AG09309 (cell line): ENCODE data around the gene RNF207.
A peak's percentile ranks its signal among the peaks of the same experiment; 100 is the strongest.
"Not testable (repeated sequence)": the region's sequence is repeated elsewhere in the genome, so short reads cannot be mapped to it uniquely, and the experiment has no call there.

Experiments used
- DNase-seq: peaks from one replicate; pipeline ENCODE4 v3.0.0-alpha.2; 2010; ENCODE audit warnings: low read depth
- H3K4me3 ChIP-seq: 2 replicates; pipeline ENCODE4 v1.5.1; 2011; ENCODE audit warnings: mild to moderate bottlenecking, low read depth, low read length, moderate library complexity; ENCODE audit not compliant: control insufficient read depth
- TF ChIP-seq, protein P1 (sequence below): IDR thresholded peaks from 2 replicates; pipeline ENCODE4 v1.5.1; 2011; ENCODE audit warnings: mild to moderate bottlenecking, low read depth, low read length, inconsistent platforms; ENCODE audit not compliant: insufficient read depth, control insufficient read depth; ENCODE audit errors: missing control alignments

RNF207 gene

DNA sequence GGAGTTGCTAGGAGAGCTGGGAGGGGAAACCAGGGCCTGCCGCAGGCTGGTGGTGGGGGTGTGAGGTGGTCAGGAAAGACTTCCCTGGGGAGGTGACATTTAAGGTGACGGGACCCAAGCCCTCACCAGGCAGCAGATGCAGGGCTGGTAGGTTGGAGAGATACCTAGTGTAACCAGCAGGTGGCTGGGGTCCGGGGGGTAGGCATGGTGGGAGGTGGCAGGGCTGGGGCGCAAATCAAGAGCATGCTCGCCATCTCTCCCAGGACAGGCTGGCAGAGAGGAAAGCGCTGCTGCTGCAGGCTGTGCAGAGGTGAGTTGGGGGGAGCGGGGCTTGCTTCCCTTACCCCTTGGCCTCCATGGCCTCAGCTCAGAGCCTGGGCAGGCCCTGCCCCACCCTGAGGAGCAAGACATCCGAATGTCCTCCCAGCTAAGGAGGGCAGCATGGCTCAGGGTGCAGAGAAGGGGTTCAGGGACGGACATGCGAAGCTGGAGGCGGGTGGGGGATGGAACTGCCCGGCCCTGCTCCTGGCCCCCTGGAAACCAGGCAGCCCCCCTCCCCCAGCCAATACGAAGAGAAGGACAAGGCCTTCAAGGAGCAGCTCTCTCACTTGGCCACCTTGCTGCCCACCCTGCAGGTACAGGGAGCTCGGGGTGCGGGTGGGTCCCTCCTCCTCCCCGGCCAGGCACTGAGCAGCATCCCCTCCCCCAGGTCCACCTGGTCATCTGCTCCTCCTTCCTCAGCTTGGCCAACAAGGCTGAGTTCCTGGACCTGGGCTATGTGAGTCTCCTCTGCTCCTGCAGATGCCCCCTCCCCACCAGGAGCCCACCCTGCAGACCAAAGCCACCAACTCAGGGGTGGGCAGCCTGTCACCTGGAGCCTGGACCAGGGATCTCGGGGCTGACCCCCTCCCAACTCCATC is 4.0 kb downstream of the RNF207 start:
- TF ChIP-seq, protein P1, sequence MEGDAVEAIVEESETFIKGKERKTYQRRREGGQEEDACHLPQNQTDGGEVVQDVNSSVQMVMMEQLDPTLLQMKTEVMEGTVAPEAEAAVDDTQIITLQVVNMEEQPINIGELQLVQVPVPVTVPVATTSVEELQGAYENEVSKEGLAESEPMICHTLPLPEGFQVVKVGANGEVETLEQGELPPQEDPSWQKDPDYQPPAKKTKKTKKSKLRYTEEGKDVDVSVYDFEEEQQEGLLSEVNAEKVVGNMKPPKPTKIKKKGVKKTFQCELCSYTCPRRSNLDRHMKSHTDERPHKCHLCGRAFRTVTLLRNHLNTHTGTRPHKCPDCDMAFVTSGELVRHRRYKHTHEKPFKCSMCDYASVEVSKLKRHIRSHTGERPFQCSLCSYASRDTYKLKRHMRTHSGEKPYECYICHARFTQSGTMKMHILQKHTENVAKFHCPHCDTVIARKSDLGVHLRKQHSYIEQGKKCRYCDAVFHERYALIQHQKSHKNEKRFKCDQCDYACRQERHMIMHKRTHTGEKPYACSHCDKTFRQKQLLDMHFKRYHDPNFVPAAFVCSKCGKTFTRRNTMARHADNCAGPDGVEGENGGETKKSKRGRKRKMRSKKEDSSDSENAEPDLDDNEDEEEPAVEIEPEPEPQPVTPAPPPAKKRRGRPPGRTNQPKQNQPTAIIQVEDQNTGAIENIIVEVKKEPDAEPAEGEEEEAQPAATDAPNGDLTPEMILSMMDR, result peak; percentile 18
- no peak for DNase-seq
- peak overlapping the region; percentile 25; the same call in 1 of the 2 replicates for H3K4me3 ChIP-seq

DNA sequence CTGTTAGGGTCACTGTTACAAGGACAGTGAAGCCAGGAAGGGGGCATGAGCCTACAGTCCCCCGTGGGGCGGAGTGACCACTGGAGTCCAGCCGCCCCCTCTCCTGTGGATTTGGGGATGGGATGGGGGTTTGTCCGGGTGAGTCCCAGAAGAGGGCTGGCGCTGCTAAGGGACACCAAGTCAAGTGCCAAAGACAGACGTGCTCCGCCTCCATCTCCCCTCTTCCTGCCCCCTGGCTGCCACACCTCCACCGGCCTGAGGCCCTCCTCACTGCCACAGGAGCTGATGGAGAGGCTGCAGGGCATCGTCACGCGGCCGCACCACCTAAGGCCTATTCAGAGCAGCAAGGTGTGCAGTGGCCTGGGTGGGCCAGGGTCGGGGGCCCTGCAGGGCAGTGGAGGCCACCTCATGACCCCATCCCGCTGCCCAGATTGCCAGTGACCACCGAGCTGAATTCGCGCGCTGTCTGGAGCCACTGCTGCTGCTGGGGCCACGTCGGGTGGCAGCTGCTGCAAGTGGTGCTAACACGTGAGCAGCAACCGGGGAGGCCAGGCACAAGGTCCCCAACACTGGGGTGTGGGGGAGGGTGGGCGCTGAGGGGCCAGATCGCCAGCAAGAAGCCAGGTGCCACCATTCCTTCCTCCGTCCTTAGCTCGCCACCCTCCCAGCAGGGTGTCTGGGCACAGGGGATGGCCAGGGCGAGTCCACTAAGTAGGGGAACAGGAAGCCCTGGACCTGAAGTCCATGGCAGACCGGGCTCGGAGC is 4.9 kb downstream of the RNF207 start:
- no peak overlapping the region for H3K4me3 ChIP-seq
- TF ChIP-seq, protein P1, result no peak
- DNase-seq, result no peak

DNA sequence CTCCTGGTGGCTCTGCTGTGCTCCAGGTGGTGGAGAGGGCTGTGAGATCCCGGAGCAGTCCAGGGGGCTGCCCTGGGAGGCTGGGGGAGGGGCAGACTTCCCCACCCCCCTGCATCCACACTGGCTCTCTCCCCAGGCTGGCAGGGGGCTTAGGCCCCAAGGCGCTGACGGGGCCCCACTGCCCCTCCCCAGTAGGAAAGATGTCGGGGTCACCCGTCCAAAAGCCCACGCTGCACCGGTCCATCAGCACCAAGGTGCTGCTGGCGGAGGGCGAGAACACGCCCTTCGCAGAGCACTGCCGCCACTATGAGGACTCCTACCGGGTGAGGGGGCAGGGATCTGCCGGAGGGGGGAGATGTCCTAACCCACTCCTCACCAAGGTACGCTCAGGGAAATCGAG is 5.8 kb downstream of the RNF207 start:
- no peak overlapping the region for H3K4me3 ChIP-seq
- TF ChIP-seq, protein P1, result no peak
- DNase-seq, result no peak

DNA sequence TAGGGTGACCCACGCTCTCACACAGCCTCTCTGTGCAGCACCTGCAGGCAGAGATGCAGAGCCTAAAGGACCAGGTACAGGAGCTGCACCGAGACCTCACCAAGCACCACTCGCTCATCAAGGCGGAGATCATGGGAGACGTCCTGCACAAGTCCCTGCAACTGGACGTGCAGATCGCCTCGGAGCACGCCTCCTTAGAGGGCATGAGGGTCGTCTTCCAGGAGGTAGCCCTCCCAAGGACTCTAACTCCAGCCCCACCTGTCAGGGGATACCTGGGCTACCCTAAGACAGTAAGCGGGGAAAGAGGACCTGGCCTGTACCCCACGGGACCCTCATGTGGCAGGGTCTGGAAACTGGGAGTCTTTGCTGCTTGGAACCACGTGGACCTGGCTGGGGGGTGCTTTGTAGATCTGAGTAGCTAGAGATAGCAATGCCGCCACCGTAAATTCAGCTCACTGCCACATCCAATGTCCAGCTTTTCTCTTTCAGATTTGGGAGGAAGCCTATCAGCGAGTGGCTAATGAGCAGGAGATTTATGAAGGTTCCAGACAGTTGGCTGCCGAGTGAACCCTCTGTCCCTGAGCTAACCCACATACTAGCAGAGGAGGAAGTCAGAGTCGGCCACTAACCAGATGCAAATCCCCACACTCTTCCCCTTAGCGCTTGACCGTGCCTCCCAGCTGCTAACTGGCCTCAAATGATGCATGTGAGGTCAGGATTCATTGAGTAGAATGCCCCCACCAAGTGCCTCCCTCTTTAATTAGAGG is 6.5 kb downstream of the RNF207 start:
- H3K4me3 ChIP-seq, result no peak overlapping the region
- TF ChIP-seq, protein P1, result no peak
- DNase-seq, result no peak

DNA sequence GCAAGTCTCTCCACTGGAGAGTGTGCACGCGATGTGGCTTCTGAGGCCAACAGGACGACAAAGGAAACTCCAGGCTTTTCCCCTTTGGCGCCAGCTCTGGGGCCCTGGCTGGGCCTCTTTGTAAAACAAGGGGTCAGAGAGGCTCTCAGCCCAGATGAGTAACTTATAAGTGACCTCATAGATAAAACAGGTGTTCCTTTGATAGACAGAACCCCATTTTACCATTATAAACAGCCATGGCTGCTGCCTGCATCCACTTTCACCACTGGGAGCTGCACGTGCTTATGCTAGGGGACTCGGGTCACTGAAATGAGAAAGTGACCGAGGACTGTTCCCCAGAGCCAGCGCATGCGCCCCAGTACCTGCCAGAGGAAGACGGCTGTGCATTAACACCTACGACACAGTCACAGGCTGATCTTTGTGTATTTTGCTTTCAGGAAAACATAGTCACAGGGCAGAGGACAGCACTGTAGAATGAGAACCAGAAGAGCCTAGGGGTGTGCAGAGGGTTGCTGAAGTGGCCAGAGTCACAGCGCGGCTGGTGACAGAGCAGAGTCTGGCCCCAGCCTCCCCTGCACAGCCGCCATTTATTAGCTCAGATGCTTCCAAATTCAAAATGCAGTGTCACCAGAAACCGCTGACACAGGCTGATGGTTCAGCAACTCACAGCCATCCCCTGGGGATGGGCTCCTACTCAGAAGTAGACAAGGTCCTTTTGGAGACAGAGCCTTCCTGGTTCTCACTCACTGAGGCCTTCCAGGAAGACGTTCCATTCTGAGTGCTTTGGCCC is 12.7 kb downstream of the RNF207 start:
- TF ChIP-seq, protein P1, result no peak
- H3K4me3 ChIP-seq, result no peak overlapping the region
- no peak for DNase-seq

DNA sequence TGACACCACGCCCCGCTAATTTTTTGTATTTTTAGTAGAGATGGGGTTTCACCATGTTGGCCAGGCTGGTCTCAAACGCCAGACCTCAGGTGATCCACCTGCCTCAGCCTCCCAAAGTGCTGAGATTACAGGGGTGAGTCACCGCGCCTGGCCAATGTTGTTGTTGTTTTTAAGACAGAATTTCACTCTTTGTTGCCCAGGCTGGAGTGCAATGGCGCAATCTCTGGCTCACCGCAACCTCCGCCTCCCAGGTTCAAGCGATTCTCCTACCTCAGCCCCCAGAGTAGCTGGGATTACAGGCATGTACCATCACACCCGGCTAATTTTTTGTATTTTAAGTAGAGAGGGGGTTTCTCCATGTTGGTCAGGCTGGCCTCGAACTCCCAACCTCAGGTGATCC is 13.7 kb downstream of the RNF207 start:
- not testable (repeated sequence) for DNase-seq, H3K4me3 ChIP-seq
